AG09309 (cell line): ENCODE data around the gene SPOUT1.
"Not testable (repeated sequence)": the region's sequence is repeated elsewhere in the genome, so short reads cannot be mapped to it uniquely, and the experiment has no call there.

Experiments used
- DNase-seq: peaks from one replicate; pipeline ENCODE4 v3.0.0-alpha.2; 2010; ENCODE audit warnings: low read depth
- H3K4me3 ChIP-seq: 2 replicates; pipeline ENCODE4 v1.5.1; 2011; ENCODE audit warnings: mild to moderate bottlenecking, low read depth, low read length, moderate library complexity; ENCODE audit not compliant: control insufficient read depth
- CTCF ChIP-seq: IDR thresholded peaks from 2 replicates; pipeline ENCODE4 v1.5.1; 2011; ENCODE audit warnings: mild to moderate bottlenecking, low read depth, low read length, inconsistent platforms; ENCODE audit not compliant: insufficient read depth, control insufficient read depth; ENCODE audit errors: missing control alignments

SPOUT1 gene

GRCh38 chr9:128805661-128806060 is 23.9 kb downstream of the SPOUT1 start:
- TF ChIP-seq CTCF: no peak
- DNase-seq: no peak
- no peak overlapping the region for H3K4me3 ChIP-seq

GRCh38 chr9:128802482-128802881 is 27.1 kb downstream of the SPOUT1 start:
- H3K4me3 ChIP-seq: no peak overlapping the region
- TF ChIP-seq CTCF: no peak
- no peak for DNase-seq

- no peak for TF ChIP-seq CTCF
- H3K4me3 ChIP-seq: no peak overlapping the region
- no peak for DNase-seq
Measured at GRCh38 chr9:128800061-128800460, 29.5 kb downstream of the SPOUT1 start.

- TF ChIP-seq CTCF: no peak
- no peak overlapping the region for H3K4me3 ChIP-seq
- no peak for DNase-seq
Measured at GRCh38 chr9:128798896-128799295, 30.7 kb downstream of the SPOUT1 start.

- DNase-seq, H3K4me3 ChIP-seq: not testable (repeated sequence)
Measured at GRCh38 chr9:128794961-128795360, 34.6 kb downstream of the SPOUT1 start.

- TF ChIP-seq CTCF: no peak
- no peak overlapping the region for H3K4me3 ChIP-seq
- no peak for DNase-seq
Measured at GRCh38 chr9:128792978-128793686, 36.5 kb downstream of the SPOUT1 start.

GRCh38 chr9:128792134-128792533 is 37.5 kb downstream of the SPOUT1 start:
- no peak for TF ChIP-seq CTCF
- no peak overlapping the region for H3K4me3 ChIP-seq
- DNase-seq: no peak
